HAP-1 (cell line): Measurements from ENCODE around the gene STAMBP.
"Not testable (repeated sequence)": the region's sequence is repeated elsewhere in the genome, so short reads cannot be mapped to it uniquely, and the experiment has no call there.

Experiments used
- DNase-seq, 2 experiments: peaks; one replicate each; pipeline ENCODE4 v3.0.0-alpha.2; 2016 to 2020; ENCODE audit warnings: low spot score in 2 of 2
- H3K27me3 ChIP-seq: fragments of 250-450 bp; sonication (Bioruptor Pico); 2 replicates; pipeline ENCODE4 v1.5.1; 2020; ENCODE audit warnings: low read depth, mild to moderate bottlenecking, moderate library complexity
- H3K36me3 ChIP-seq: fragments of 250-450 bp; sonication (Bioruptor Pico); replicated peaks from 2 replicates; pipeline ENCODE4 v1.5.1; 2020; ENCODE audit warnings: mild to moderate bottlenecking
- H3K4me1 ChIP-seq: fragments of 250-450 bp; sonication (Bioruptor Pico); 2 replicates; pipeline ENCODE4 v1.5.1; 2020; ENCODE audit warnings: mild to moderate bottlenecking
- H3K4me3 ChIP-seq: fragments of 250-450 bp; sonication (Bioruptor Pico); 2 replicates; pipeline ENCODE4 v1.5.1; 2020; ENCODE audit warnings: mild to moderate bottlenecking, moderate library complexity
- H3K9me3 ChIP-seq: fragments of 250-450 bp; sonication (Bioruptor Pico); 2 replicates; pipeline ENCODE4 v1.5.1; 2020; ENCODE audit warnings: mild to moderate bottlenecking, moderate library complexity
- in situ Hi-C: fragments of 300-500 bp; cut with MboI; formaldehyde crosslinking; loops from 3 replicates; pipeline ENCODE4 v1.14.3; 2020; ENCODE audit warnings: low sequenced_read_pairs, inconsistent platforms, mixed read lengths

The STAMBP gene

DNA sequence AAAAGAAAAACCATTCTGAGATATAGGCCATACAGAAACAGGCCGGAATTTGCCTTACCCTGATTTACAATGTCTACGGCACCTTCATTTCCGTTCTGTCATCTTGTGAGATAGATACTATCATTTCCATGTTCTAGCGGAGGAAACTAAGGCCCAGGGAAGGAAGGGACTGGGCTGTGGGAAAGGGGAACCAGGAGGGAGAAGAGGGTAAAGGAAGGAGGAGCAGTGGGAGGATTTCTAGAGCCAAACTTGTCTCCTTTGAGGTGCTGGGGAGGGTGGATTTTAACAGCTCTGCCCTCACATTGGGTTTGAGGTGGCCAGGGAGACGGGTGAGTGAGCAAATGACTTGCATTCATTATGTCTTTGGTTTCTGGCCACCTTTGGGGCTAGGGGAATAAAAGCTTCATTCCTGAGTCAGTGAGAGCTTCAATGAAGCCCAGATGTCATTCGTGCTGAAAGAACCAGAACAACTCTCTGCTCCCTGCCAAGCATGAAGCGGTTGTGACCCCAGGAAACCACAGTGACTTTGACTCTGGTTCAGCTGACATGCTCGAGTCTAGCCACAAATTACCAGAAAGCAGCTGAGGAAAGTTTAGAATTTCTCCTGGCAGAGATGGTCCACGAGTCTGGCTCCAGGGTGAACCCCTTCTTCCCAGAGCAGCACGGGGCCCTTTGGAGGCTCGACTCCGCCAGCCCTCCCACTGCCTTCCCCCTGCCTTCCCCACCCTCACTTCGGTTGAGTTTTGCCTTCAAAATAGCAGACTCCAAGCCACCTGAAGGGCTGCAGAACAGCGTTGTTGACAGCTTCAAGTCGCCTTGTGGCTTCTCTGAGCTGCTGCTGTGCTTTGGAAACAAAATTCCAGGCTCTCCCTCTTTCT lies 67.8 kb downstream of the STAMBP start:
- H3K4me3 ChIP-seq = no peak overlapping the region
- H3K4me1 ChIP-seq = peaks cover 11% of the 10 kb centered on the region
- H3K9me3 ChIP-seq = no peaks in the 10 kb centered on the region
- no peaks in the 10 kb centered on the region for H3K27me3 ChIP-seq
- in situ Hi-C loops = no loop called here
- no peaks in the 10 kb centered on the region for H3K36me3 ChIP-seq
- DNase-seq = no peak

DNA sequence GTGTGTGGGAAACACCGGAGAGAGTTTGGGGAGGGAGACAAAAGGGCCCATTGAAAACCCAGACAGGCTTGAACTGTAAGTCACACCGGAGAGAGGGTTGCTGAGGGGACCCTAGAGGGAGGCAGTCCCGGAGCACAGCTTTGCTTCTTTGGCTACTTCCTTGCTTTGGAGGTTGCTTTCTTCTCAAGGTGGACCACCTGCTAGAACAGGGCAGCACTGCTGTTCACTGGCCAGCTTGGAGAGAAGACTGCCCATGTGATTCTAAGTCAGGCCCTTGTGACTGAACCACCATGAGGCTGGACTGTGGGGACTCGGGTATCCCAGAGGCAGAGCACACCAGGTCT lies 68.5 kb downstream of the STAMBP start:
- DNase-seq = no peak
- Histone ChIP-seq H3K9me3 (no peaks in the 10 kb centered on the region), H3K27me3 (no peaks in the 10 kb centered on the region), H3K4me1 (peaks cover 11% of the 10 kb centered on the region), H3K36me3 (no peaks in the 10 kb centered on the region), H3K4me3 (no peak overlapping the region)
- in situ Hi-C loops = no loop called here

DNA sequence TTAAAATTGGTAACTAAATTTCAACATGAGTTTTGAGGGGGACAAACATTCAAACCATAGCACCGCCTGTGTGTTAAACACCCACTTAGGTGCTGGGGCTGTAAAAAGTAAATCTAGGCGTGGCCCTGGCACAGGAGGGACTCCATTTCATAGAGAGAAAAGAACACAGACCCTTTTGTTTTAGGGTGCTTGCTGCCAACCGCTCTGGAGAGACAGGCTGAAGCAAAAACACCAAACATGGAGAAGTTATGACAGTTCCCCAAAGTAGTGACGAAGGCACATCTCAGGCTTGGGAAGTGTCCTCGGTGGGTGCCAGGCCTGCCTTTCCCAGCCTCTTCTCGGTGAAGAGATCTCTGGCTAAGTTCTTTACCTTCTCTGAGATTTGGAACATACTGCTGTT lies 69.2 kb downstream of the STAMBP start:
- Histone ChIP-seq H3K36me3 (no peaks in the 10 kb centered on the region), H3K9me3 (no peaks in the 10 kb centered on the region), H3K4me3 (no peak overlapping the region), H3K27me3 (no peaks in the 10 kb centered on the region), H3K4me1 (peaks cover 4% of the 10 kb centered on the region)
- in situ Hi-C loops = no loop called here
- DNase-seq = no peak

DNA sequence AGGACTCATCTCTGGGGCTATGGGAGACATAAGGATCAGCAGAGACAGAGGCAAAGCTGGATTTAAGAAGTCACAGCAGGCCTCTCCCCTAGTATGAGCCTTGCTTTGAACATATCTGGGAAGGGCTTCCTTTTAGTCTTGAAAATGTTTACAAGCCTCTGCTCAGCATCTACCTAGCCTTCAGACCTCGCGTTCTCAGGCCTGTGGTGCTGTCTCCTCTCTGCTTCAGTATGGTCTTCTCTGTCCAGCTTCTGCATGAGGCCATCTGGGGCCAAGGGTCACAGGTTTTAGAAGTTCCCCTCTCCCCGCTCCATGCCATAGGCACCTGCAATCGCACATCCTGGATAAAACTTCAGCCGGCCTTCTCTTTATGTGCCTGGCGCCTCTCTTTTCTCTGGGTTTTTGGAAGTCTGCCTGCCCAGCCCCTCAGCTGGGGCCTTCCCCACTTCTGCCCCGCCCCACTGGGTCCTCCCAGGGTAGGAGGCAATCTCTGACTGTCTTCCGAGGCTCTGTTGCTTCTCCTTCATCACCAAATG lies 71.1 kb downstream of the STAMBP start:
- in situ Hi-C loops = no loop called here
- H3K27me3 ChIP-seq = no peaks in the 10 kb centered on the region
- DNase-seq = no peak
- no peaks in the 10 kb centered on the region for H3K9me3 ChIP-seq
- H3K4me1 ChIP-seq = no peaks in the 10 kb centered on the region
- H3K4me3 ChIP-seq = no peak overlapping the region
- no peaks in the 10 kb centered on the region for H3K36me3 ChIP-seq

DNA sequence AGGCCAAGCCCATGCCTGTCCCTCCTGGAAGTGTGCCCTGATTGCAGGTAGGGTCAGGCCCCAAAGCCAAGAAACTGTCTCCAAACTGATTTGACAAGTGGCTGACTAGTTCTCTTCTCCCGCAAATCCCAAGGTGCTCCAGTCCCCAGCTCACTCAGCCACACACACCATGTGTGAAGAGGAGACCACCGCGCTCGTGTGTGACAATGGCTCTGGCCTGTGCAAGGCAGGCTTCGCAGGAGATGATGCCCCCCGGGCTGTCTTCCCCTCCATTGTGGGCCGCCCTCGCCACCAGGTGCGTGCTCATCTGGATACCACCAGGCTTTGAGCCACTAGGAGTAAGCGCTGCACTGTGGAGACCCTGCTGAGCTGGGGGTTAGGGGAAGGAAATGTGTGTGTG lies 72.4 kb downstream of the STAMBP start:
- Histone ChIP-seq H3K9me3 (no peaks in the 10 kb centered on the region), H3K27me3 (no peaks in the 10 kb centered on the region), H3K4me1 (no peaks in the 10 kb centered on the region), H3K4me3 (no peak overlapping the region), H3K36me3 (no peaks in the 10 kb centered on the region)
- in situ Hi-C loops = no loop called here
- no peak for DNase-seq

DNA sequence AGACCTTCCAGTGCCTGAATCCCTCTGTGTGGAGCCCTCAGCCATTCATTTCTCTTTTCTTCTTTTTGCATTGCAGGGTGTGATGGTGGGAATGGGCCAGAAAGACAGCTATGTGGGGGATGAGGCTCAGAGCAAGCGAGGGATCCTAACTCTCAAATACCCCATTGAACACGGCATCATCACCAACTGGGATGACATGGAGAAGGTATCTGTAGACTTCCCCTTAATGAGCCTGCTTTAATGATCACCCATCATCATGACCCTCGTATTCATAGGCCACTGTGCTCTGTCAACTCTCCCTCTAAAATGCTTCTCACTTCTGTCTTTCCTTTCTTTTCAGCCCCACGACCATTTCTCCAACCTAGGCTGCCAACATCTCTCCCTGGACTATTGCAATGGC lies 73.5 kb downstream of the STAMBP start:
- no peaks in the 10 kb centered on the region for H3K9me3 ChIP-seq
- no peak for DNase-seq
- no peaks in the 10 kb centered on the region for H3K4me1 ChIP-seq
- in situ Hi-C loops = no loop called here
- no peaks in the 10 kb centered on the region for H3K36me3 ChIP-seq
- H3K27me3 ChIP-seq = no peaks in the 10 kb centered on the region
- no peak overlapping the region for H3K4me3 ChIP-seq

DNA sequence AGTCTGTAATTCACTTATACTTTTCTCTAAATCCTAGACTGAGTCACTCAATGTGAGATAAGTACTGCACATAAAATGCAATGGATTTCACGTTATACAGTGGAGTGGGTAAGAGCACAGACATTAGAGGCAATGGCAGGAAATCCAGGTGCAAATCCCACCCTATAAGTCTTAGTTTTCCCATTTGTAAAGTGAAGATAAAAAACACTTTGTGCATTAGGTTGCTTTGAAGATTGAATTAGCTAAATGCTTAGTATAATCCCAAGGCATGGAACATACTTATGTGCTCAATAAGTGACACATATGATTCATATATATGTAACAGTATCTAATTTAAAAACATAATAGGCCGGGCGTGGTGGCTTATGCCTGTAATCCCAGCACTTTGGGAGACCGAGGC lies 74.6 kb downstream of the STAMBP start:
- in situ Hi-C loops = no loop called here
- Histone ChIP-seq H3K36me3 (no peaks in the 10 kb centered on the region), H3K9me3 (no peaks in the 10 kb centered on the region), H3K4me3 (no peak overlapping the region), H3K4me1 (no peaks in the 10 kb centered on the region), H3K27me3 (no peaks in the 10 kb centered on the region)
- no peak for DNase-seq

DNA sequence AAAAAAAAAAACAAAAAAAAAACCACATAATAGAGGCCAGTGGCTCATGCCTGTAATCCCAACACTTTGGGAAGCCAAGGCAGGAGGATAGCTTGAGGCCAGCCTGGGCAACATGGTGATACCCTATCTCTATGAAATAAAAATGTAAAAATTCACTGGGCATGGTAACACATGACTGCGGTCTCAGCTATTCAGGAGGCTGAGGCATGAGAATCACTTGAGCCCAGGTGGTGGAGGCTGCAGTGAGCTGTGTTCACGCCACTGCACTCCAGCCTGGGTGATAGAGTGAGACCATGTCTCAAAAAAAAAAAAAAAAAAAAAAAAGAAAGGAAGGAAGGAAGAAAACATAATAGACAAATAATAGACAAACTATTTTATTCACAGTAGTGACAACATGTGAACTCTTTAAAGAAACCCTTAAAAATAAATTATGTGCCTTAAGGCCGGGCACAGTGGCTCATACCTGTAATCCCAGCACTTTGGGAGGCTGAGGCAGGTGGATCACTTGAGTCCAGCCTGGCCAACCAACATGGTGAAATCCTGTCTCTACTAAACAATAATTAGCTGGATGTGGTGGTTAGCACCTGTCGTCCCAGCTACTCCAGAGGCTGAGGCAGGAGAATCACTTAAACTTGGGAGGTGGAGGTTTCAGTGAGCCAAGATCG lies 75.3 kb downstream of the STAMBP start:
- in situ Hi-C loops, DNase-seq: not testable (repeated sequence)

DNA sequence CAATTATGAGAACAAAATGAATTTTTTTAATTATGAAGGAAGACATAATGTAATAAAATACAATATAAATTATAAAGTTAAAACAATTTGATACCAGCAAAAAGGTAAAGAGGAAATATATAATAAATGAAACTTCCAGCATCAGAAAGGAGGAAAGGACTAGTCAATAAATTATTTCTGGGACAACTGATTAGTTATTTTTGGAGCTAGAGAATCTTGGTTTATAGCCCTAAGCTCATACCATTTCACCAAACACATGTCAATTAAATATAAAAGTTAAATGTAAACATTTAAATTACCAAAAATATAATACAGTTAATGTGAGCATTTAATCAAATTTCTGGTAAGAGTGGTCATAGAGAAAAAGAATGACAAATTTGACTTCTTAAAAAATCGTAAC lies 76.2 kb downstream of the STAMBP start:
- in situ Hi-C loops = no loop called here
- no peaks in the 10 kb centered on the region for H3K27me3 ChIP-seq
- no peak overlapping the region for H3K4me3 ChIP-seq
- H3K36me3 ChIP-seq = no peaks in the 10 kb centered on the region
- DNase-seq = no peak
- H3K4me1 ChIP-seq = no peaks in the 10 kb centered on the region
- H3K9me3 ChIP-seq = no peaks in the 10 kb centered on the region

More for the DNA sequence above, 75.3 kb downstream of the STAMBP start:
- H3K9me3 ChIP-seq, H3K36me3 ChIP-seq, H3K4me1 ChIP-seq, H3K4me3 ChIP-seq, H3K27me3 ChIP-seq: not testable (repeated sequence)

DNA sequence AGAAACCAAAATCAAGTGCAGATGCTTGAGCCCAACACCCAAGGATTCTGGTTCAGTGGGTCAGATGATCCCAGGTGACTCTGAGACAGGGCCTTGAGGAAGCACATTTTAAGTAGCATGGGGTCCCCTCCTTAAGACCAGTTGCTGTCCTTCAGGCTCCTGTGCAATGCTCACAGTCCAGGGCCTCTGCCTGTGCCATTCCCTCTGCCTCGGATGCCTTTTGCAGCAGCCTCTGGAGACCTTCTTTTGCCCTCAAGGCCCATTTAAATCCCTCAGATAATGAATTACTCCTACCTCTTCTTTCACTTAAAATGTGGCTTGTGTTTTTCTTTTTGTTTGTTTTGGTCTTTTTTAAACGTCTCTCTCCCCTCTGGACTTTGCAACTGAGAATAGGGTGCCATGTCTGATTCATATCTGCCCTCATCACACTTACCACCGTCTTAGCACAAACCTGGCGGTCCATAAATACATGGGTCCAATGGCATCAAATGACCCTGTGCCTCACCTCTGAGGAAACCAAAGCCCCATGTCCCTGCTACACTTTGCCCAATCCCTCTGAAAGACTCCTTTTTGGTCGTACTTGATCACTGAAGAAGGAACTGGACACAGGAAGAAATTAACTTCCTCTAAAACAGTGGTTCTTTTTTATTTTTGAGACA lies 78.2 kb downstream of the STAMBP start:
- H3K4me1 ChIP-seq = no peaks in the 10 kb centered on the region
- no peaks in the 10 kb centered on the region for H3K36me3 ChIP-seq
- no peak overlapping the region for H3K4me3 ChIP-seq
- no peaks in the 10 kb centered on the region for H3K27me3 ChIP-seq
- in situ Hi-C loops = no loop called here
- no peak for DNase-seq
- H3K9me3 ChIP-seq = no peaks in the 10 kb centered on the region

DNA sequence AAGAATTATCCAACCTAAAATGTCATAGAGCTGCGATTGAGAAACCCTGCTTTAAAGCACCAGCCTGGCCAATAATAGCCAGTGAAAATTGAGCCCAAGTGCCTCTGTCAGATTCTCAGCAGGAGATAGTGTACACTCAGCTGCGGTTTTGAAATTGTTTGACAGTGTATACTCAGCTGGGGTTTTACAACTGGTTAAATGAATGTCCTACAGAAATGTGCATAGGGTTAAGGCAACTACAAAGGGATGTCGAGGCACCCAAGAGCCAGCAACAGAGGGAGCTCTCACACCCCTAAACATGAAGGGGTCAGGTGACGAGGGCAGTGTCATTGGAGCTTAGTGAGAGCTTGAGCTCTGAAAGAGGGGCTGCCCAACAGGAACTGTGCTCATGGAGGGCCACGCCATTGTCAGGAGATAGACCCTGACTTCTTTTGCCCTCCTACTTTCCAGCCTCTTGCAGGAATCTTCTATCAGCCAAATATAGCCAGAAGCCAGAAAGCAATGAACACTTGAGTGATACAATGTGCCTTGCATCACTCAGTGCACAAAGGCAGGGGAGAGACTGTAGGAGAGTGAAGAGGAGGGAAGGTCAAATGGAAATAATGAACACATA lies 79.2 kb downstream of the STAMBP start:
- DNase-seq = no peak
- Histone ChIP-seq H3K4me1 (no peaks in the 10 kb centered on the region), H3K36me3 (no peaks in the 10 kb centered on the region), H3K9me3 (no peaks in the 10 kb centered on the region), H3K27me3 (no peaks in the 10 kb centered on the region), H3K4me3 (no peak overlapping the region)
- in situ Hi-C loops = no loop called here

DNA sequence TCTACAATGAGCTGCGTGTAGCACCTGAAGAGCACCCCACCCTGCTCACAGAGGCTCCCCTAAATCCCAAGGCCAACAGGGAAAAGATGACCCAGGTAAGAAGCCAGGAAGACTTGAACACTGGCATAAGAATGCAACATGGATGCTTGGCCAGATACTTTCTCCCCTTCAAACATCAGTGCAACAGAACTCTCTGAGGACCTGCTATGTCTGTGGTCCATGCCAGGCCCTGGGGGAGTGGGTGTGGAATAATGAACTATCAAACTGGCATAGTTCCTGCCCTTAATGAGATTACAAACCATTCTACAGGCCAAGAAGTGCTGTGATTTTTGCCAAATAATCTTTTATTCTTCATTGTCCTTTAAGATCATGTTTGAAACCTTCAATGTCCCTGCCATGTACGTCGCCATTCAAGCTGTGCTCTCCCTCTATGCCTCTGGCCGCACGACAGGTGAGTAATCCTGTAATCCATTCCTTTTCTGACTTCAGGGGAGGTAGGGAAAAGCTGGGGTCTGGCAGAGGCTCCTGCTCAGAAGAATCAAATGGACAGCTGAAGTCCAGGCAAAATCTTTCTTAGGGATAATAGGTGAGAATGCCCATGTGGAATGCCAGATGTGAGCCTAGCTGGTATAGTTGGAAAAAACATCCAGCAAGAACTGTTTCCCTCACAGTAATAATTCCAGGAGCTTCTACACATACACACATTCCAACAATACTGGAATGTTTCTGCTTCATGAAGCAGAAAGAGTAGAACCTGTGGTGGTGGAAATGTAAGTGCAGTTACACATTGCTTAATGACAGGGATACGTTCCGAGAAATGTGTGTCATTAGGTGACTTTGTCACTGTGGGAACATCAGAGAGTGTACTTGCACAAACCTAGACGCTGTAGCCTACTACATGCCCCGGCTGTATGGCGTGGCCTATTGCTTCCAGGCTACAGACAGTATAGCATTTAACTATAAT lies 80.2 kb downstream of the STAMBP start:
- H3K36me3 ChIP-seq = no peaks in the 10 kb centered on the region
- in situ Hi-C loops = no loop called here

More for the DNA sequence above, 80.2 kb downstream of the STAMBP start:
- H3K4me1 ChIP-seq = no peaks in the 10 kb centered on the region
- no peak overlapping the region for H3K4me3 ChIP-seq
- DNase-seq = no peak
- H3K27me3 ChIP-seq = no peaks in the 10 kb centered on the region
- H3K9me3 ChIP-seq = no peaks in the 10 kb centered on the region
